Adrenal gland (tissue), 12 donors: ENCODE measurements around the gene CCDC91. TPM values are rescaled to one million over a fixed set of nuclear protein-coding genes. Genes with fewer than 3 reads are reported as not detected.

ENCODE experiments used
- DNase-seq, 7 donors: peaks; one replicate each; pipeline ENCODE4 v3.0.0-alpha.2; 2019 to 2020
- H3K27ac ChIP-seq, 5 donors: fragments of 200-600 bp; sonication (generic) in 4 of 5; 1 replicate in 3 of 5; 2 replicates in 2 of 5; pipeline versions ENCODE4 v1.5.1 to v1.8.0; 2016 to 2020; ENCODE audit warnings: mild to moderate bottlenecking in 1 of 5
- H3K27me3 ChIP-seq: fragments of 200-600 bp; 2 replicates; pipeline ENCODE4 v1.8.0; 2021
- H3K36me3 ChIP-seq, 2 donors: fragments of 200-600 bp; replicated peaks in 1 of 2; 1 replicate in 1 of 2; 2 replicates in 1 of 2; pipeline versions ENCODE4 v1.5.1 to v1.8.0; 2018 to 2022
- H3K4me1 ChIP-seq, 2 donors: fragments of 200-600 bp; replicated peaks in 1 of 2; 1 replicate in 1 of 2; 2 replicates in 1 of 2; pipeline versions ENCODE4 v1.5.1 to v1.8.0; 2018 to 2021
- H3K4me3 ChIP-seq, 4 donors: fragments of 200-600 bp; sonication (generic) in 3 of 4; one replicate each; pipeline ENCODE4 v1.5.1; 2016 to 2018
- H3K9me3 ChIP-seq, 3 donors: fragments of 200-600 bp; sonication (generic) in 1 of 3; replicated peaks in 1 of 3; 1 replicate in 2 of 3; 2 replicates in 1 of 3; pipeline versions ENCODE4 v1.5.1 to v1.8.0; 2016 to 2021
- CTCF ChIP-seq, 6 experiments: fragments of 450-650 bp in 4 of 6; fragments of 200-600 bp in 2 of 6; sonication (generic) in 1 of 6; IDR thresholded peaks; 1 replicate in 5 of 6; 2 replicates in 1 of 6; pipeline versions ENCODE4 v1.5.1 to v1.8.0; 2016 to 2021; ENCODE audit warnings: antibody characterized with exemption in 6 of 6, mild to moderate bottlenecking in 2 of 6, moderate library complexity in 1 of 6
- POLR2A ChIP-seq, 2 donors: fragments of 450-650 bp; IDR thresholded peaks; one replicate each; pipeline ENCODE4 v1.6.1; 2017; ENCODE audit warnings: antibody characterized with exemption in 2 of 2, mild to moderate bottlenecking in 2 of 2, moderate library complexity in 1 of 2
- WGBS, 4 donors: extraction: QIAGEN DNeasy Blood & Tissue Kit in 2 of 4; methylation state at CpG; one replicate each; pipeline versions ENCODE4 v1.1.5 to v1.1.7; 2013 to 2017; 5-methylcytosine and 5-hydroxymethylcytosine counted together
- intact Hi-C, 2 donors: fragments of 100-400 bp; cut with DNase I; formaldehyde crosslinking; loops; one replicate each; pipeline versions ENCODE4 v1.14.1 to v1.15.0; 2022 to 2023
- polyA plus RNA-seq, 3 donors: library from polyadenylated mRNA; stranded (reverse); fragments of 200-250 nt in 2 of 3; fragments of 350-450 nt in 1 of 3; fragmentation: Illumina TruSeq in 1 of 3; extraction: RNeasy Lipid Tissue Mini Kit (QIAGEN cat#74804) in 1 of 3; gene quantifications; one replicate each; pipeline ENCODE4 v1.2.3, GENCODE V29; 2013 to 2014
- total RNA-seq, 9 donors: library from RNA; depleted of rRNA in 4 of 9; stranded (reverse); fragments of >200 nt in 4 of 9; fragments of 120-200 nt in 1 of 9; fragmentation: NEBNext Ultra II Directional in 1 of 9; extraction: Animal tissue kit (Norgen Biotek cat#: 25700) in 1 of 9; gene quantifications; one replicate each; pipeline versions ENCODE4 v1.1.0 to v1.2.4, GENCODE V29; 2013 to 2023
- donor health status: healthy with polysubstance abuse.
- donor health status: Bipolar disorder and iron deficiency.
- donor health status: DM: yes; HTN: yes; CAD: no.
- donor health status: DM: no; HTN: no; CAD: no.
- donor health status: DM: no; HTN: no; CAD: no.
- donor health status: DM: yes; HTN: yes; CAD: no.

Gene CCDC91
- total and polyA plus RNA-seq, 12 donors = 9.1 to 56.7 (median 33.1) TPM

- Histone ChIP-seq H3K27me3 (no peaks in the 10 kb centered on the region), H3K4me3 (no peak overlapping the region), H3K4me1 (no peaks in the 10 kb centered on the region), H3K36me3 (no peaks in the 10 kb centered on the region), H3K27ac (no peak overlapping the region), H3K9me3 (no peaks in the 10 kb centered on the region)
- no peak for DNase-seq
- TF ChIP-seq CTCF (IDR thresholded peaks at IDR 0.05) (no peak), POLR2A (IDR thresholded peaks at IDR 0.05) (no peak)
- intact Hi-C loops = no loop called here
- 88 to 97% (median 94%) methylated on average over 5 of the region's 5 CpGs for WGBS, 4 donors
These were observed 384.7 kb downstream of the CCDC91 start for GRCh38 chr12:28574746-28575592.

- TF ChIP-seq CTCF (IDR thresholded peaks at IDR 0.05) (no peak), POLR2A (IDR thresholded peaks at IDR 0.05) (no peak)
- Histone ChIP-seq H3K4me3 (no peak overlapping the region), H3K27ac (no peak overlapping the region), H3K27me3 (no peaks in the 10 kb centered on the region), H3K4me1 (no peaks in the 10 kb centered on the region), H3K9me3 (no peaks in the 10 kb centered on the region), H3K36me3 (no peaks in the 10 kb centered on the region)
- no peak for DNase-seq
- intact Hi-C loops = no loop called here
- WGBS, 4 donors = 59 to 91% (median 72%) methylated on average over 3 of the region's 3 CpGs
These were observed 385.4 kb downstream of the CCDC91 start for GRCh38 chr12:28575593-28576205.

GRCh38 chr12:28578361-28578760 is 388.1 kb downstream of the CCDC91 start:
- intact Hi-C loops = no loop called here
- Histone ChIP-seq H3K36me3 (no peaks in the 10 kb centered on the region), H3K27ac (no peak overlapping the region), H3K4me3 (no peak overlapping the region), H3K9me3 (no peaks in the 10 kb centered on the region), H3K4me1 (no peaks in the 10 kb centered on the region), H3K27me3 (no peaks in the 10 kb centered on the region)
- WGBS, 4 donors = 85 to 95% (median 92%) methylated on average over 3 of the region's 3 CpGs
- DNase-seq = no peak
- TF ChIP-seq CTCF (IDR thresholded peaks at IDR 0.05) (no peak), POLR2A (IDR thresholded peaks at IDR 0.05) (no peak)

GRCh38 chr12:28578833-28579252 is 388.6 kb downstream of the CCDC91 start:
- H3K4me3 ChIP-seq = no peak overlapping the region
- whole genome bisulfite sequencing, 4 donors = 85 to 86% (median 85%) methylated on average over 3 of the region's 3 CpGs
- DNase-seq = no peak
- H3K4me1 ChIP-seq = no peaks in the 10 kb centered on the region
- no peaks in the 10 kb centered on the region for H3K36me3 ChIP-seq
- H3K27ac ChIP-seq = no peak overlapping the region
- no peaks in the 10 kb centered on the region for H3K9me3 ChIP-seq
- intact Hi-C loops = no loop called here
- no peak for TF ChIP-seq CTCF (IDR thresholded peaks at IDR 0.05)
- no peak for TF ChIP-seq POLR2A (IDR thresholded peaks at IDR 0.05)
- no peaks in the 10 kb centered on the region for H3K27me3 ChIP-seq
